Measurements from ENCODE around the gene XPO1.
"Not testable (repeated sequence)": the region's sequence is repeated elsewhere in the genome, so short reads cannot be mapped to it uniquely, and the experiment has no call there.

The XPO1 gene

GRCh38 chr2:61465045-61465444 lies 73.1 kb downstream of the XPO1 start:
- DNase-seq: peak; percentile 34

- DNase-seq: no peak
These were observed 74.2 kb downstream of the XPO1 start for GRCh38 chr2:61463769-61464475.

- no peak for DNase-seq
These were observed 76.8 kb downstream of the XPO1 start for GRCh38 chr2:61461404-61461803.

- DNase-seq: peak; percentile 32
These were observed 78.0 kb downstream of the XPO1 start for GRCh38 chr2:61460163-61460562.

- no peak for DNase-seq
These were observed 81.3 kb downstream of the XPO1 start for GRCh38 chr2:61456746-61457420.

- DNase-seq: no peak
These were observed 81.9 kb downstream of the XPO1 start for GRCh38 chr2:61456070-61456745.

- not testable (repeated sequence) for DNase-seq
These were observed 83.2 kb downstream of the XPO1 start for GRCh38 chr2:61454972-61455371.

- no peak for DNase-seq
These were observed 83.8 kb downstream of the XPO1 start for GRCh38 chr2:61454383-61454782.

GRCh38 chr2:61452392-61452791 lies 85.8 kb downstream of the XPO1 start:
- DNase-seq: no peak

- DNase-seq: no peak
These were observed 87.0 kb downstream of the XPO1 start for GRCh38 chr2:61451178-61451577.

GRCh38 chr2:61450144-61450543 lies 88.0 kb downstream of the XPO1 start:
- no peak for DNase-seq

- peak; percentile 73 for DNase-seq
These were observed 89.9 kb downstream of the XPO1 start for GRCh38 chr2:61448229-61448628.

GRCh38 chr2:61446971-61447370 lies 91.2 kb downstream of the XPO1 start:
- not testable (repeated sequence) for DNase-seq

- no peak for DNase-seq
These were observed 94.7 kb downstream of the XPO1 start for GRCh38 chr2:61443342-61444041.

GRCh38 chr2:61439241-61440002 lies 98.7 kb downstream of the XPO1 start:
- DNase-seq: no peak

GRCh38 chr2:61438670-61439069 lies 99.5 kb downstream of the XPO1 start:
- DNase-seq: no peak

GRCh38 chr2:61437170-61437569 lies 101.0 kb downstream of the XPO1 start:
- DNase-seq: no peak

GRCh38 chr2:61436092-61436491 lies 102.1 kb downstream of the XPO1 start:
- no peak for DNase-seq

- DNase-seq: no peak
These were observed 102.9 kb downstream of the XPO1 start for GRCh38 chr2:61435291-61435690.

- peak; percentile 24 for DNase-seq
These were observed 103.8 kb downstream of the XPO1 start for GRCh38 chr2:61434314-61434713.

- no peak for DNase-seq
These were observed 104.5 kb downstream of the XPO1 start for GRCh38 chr2:61433606-61434005.

- DNase-seq: no peak
These were observed 105.2 kb downstream of the XPO1 start for GRCh38 chr2:61432990-61433389.

- no peak for DNase-seq
These were observed 106.8 kb downstream of the XPO1 start for GRCh38 chr2:61431345-61431744.

Data from hematopoietic multipotent progenitor cell treated with erythropoietin and hydrocortisone succinate and interleukin-3 and kit ligand, for 8 days (in vitro differentiated cells).